Loucy (cell line): ENCODE measurements around the gene WWOX.

ENCODE experiments used
- H2AFZ ChIP-seq: fragments of 200-600 bp; sonication (generic); 2 replicates; pipeline ENCODE4 v1.6.0; 2016; ENCODE audit warnings: antibody characterized with exemption, mild to moderate bottlenecking, low read length, moderate library complexity
- H3F3A ChIP-seq: fragments of 200-600 bp; 2 replicates; pipeline ENCODE4 v1.6.0; 2016; ENCODE audit warnings: antibody characterized with exemption, low read depth, mild to moderate bottlenecking
- H3K27me3 ChIP-seq: fragments of 200-600 bp; sonication (generic); 2 replicates; pipeline ENCODE4 v1.6.1; 2014; ENCODE audit warnings: low read length, mild to moderate bottlenecking; ENCODE audit not compliant: insufficient read depth, poor library complexity, severe bottlenecking
- H3K36me3 ChIP-seq: fragments of 200-600 bp; sonication (generic); 2 replicates; pipeline ENCODE4 v1.6.1; 2016; ENCODE audit warnings: low read length; ENCODE audit not compliant: insufficient read depth
- H3K4me1 ChIP-seq: fragments of 200-600 bp; sonication (generic); 2 replicates; pipeline ENCODE4 v1.5.1; 2014; ENCODE audit warnings: low read length, mild to moderate bottlenecking; ENCODE audit not compliant: insufficient read depth, poor library complexity, severe bottlenecking
- H3K4me2 ChIP-seq: fragments of 200-600 bp; sonication (generic); 2 replicates; pipeline ENCODE4 v1.6.0; 2014; ENCODE audit warnings: antibody characterized with exemption, low read length, low read depth, mild to moderate bottlenecking; ENCODE audit not compliant: poor library complexity, severe bottlenecking
- H3K4me3 ChIP-seq: fragments of 200-600 bp; sonication (generic); 2 replicates; pipeline ENCODE4 v1.5.1; 2014; ENCODE audit warnings: low read length, mild to moderate bottlenecking, mixed read lengths; ENCODE audit not compliant: poor library complexity, severe bottlenecking
- H3K79me2 ChIP-seq: fragments of 200-600 bp; sonication (generic); 2 replicates; pipeline ENCODE4 v1.6.1; 2014; ENCODE audit warnings: low read length; ENCODE audit not compliant: insufficient read depth
- H3K9ac ChIP-seq: fragments of 200-600 bp; sonication (generic); 2 replicates; pipeline ENCODE4 v1.6.0; 2014; ENCODE audit warnings: mild to moderate bottlenecking, low read depth, low read length, moderate library complexity; ENCODE audit not compliant: poor library complexity, severe bottlenecking
- H3K9me2 ChIP-seq: fragments of 200-600 bp; sonication (generic); replicated peaks from 2 replicates; pipeline ENCODE4 v1.6.1; 2016; ENCODE audit warnings: low read depth, low read length, mixed read lengths
- H3K9me3 ChIP-seq: fragments of 200-600 bp; sonication (generic); 2 replicates; pipeline ENCODE4 v1.6.1; 2014; ENCODE audit warnings: mild to moderate bottlenecking, antibody characterized with exemption, low read length, low read depth; ENCODE audit not compliant: insufficient read depth
- H4K20me1 ChIP-seq: fragments of 200-600 bp; sonication (generic); 2 replicates; pipeline ENCODE4 v1.6.0; 2014; ENCODE audit warnings: antibody characterized with exemption, low read length, mild to moderate bottlenecking; ENCODE audit not compliant: insufficient read depth, poor library complexity, severe bottlenecking
- CTCF ChIP-seq: fragments of 200-600 bp; sonication (generic); conservative IDR thresholded peaks from 2 replicates; pipeline ENCODE4 v1.5.1; 2014; ENCODE audit warnings: mild to moderate bottlenecking, antibody characterized with exemption, low read length
- EZH2phosphoT487 ChIP-seq: fragments of 200-600 bp; IDR thresholded peaks from 2 replicates; pipeline ENCODE4 v1.6.1; 2018; ENCODE audit warnings: antibody characterized with exemption, mild to moderate bottlenecking, moderate library complexity, borderline replicate concordance

The WWOX gene

GRCh38 chr16:78633551-78633950, 534.1 kb downstream of the WWOX start:
- TF ChIP-seq CTCF, result no peak
- no peak for TF ChIP-seq EZH2phosphoT487
- no peaks in the 10 kb centered on the region for H3K9me2 ChIP-seq

GRCh38 chr16:78635807-78636206, 536.4 kb downstream of the WWOX start:
- Histone ChIP-seq H2AFZ (no peak overlapping the region), H3K9ac (no peak overlapping the region), H3K4me2 (no peak overlapping the region), H3K9me2 (no peaks in the 10 kb centered on the region), H3K27me3 (no peaks in the 10 kb centered on the region), H3K4me1 (peaks cover 27% of the 10 kb centered on the region), H3K79me2 (no peaks in the 10 kb centered on the region), H3K36me3 (no peaks in the 10 kb centered on the region), H3K4me3 (no peak overlapping the region), H3K9me3 (no peaks in the 10 kb centered on the region), H4K20me1 (no peaks in the 10 kb centered on the region), H3F3A (no peaks in the 10 kb centered on the region)
- TF ChIP-seq CTCF (no peak), EZH2phosphoT487 (no peak)

More at GRCh38 chr16:78633551-78633950, 534.1 kb downstream of the WWOX start:
- Histone ChIP-seq H3F3A (no peaks in the 10 kb centered on the region), H3K27me3 (no peaks in the 10 kb centered on the region), H3K36me3 (no peaks in the 10 kb centered on the region), H2AFZ (no peak overlapping the region), H3K4me2 (no peak overlapping the region), H3K79me2 (no peaks in the 10 kb centered on the region), H3K9me3 (peaks cover 9% of the 10 kb centered on the region), H3K9ac (no peak overlapping the region), H4K20me1 (no peaks in the 10 kb centered on the region), H3K4me3 (no peak overlapping the region), H3K4me1 (peaks cover 4% of the 10 kb centered on the region)

- Histone ChIP-seq H3K36me3 (no peaks in the 10 kb centered on the region), H3K4me2 (no peak overlapping the region), H3K27me3 (no peaks in the 10 kb centered on the region), H3K9me2 (no peaks in the 10 kb centered on the region), H3K9ac (no peak overlapping the region), H3K9me3 (no peaks in the 10 kb centered on the region), H3K4me3 (no peak overlapping the region), H3K79me2 (no peaks in the 10 kb centered on the region), H3K4me1 (peaks cover 43% of the 10 kb centered on the region), H4K20me1 (no peaks in the 10 kb centered on the region), H3F3A (no peaks in the 10 kb centered on the region), H2AFZ (no peak overlapping the region)
- TF ChIP-seq EZH2phosphoT487 (no peak), CTCF (no peak)
Observed at GRCh38 chr16:78638371-78638770, 538.9 kb downstream of the WWOX start.
